ENCODE measurements around the gene APRT.
A peak's percentile ranks its signal among the peaks of the same experiment; 100 is the strongest.

The APRT gene

DNA sequence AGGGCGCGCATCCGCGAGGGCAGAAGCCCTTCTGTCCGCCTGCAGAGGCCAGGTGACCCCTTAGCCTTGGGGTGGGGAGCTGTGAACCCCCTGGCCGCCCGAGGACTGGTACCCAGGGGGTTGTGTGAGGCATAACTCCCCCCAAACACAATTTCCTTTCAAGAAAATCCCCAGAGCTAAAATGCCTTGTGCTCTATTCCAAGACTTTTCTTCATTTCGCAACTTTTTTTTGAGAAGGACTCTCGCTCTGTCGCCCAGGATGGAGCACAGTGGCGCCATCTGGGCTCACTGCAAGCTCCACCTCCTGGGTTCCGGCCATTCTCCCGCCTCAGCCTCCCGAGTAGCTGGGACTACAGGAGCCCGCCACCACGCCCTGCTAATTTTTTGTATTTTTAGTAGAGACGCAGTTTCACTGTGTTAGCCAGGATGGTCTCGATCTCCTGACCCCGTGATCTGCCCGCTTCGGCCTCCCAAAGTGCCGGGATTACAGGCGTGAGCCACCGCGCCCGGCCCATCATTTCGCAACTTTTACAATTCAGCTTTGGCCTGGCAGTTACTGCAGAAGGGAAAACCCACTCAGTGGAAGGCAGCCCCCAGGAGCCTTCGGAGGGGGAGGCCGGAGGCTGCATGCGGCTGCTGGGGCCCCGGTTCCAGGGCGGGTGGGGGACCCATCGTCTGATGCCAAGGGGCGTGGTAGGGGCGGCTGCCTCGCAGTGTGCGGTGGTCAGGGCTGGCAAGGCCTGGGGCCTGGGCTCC is 963 bp upstream of the APRT start:
- peak overlapping the region; percentile 55 for H3K4me3 ChIP-seq (ENCODE audit: low read length)
- no peak for DNase-seq (ENCODE audit: low read depth)
- TF ChIP-seq, protein P1, sequence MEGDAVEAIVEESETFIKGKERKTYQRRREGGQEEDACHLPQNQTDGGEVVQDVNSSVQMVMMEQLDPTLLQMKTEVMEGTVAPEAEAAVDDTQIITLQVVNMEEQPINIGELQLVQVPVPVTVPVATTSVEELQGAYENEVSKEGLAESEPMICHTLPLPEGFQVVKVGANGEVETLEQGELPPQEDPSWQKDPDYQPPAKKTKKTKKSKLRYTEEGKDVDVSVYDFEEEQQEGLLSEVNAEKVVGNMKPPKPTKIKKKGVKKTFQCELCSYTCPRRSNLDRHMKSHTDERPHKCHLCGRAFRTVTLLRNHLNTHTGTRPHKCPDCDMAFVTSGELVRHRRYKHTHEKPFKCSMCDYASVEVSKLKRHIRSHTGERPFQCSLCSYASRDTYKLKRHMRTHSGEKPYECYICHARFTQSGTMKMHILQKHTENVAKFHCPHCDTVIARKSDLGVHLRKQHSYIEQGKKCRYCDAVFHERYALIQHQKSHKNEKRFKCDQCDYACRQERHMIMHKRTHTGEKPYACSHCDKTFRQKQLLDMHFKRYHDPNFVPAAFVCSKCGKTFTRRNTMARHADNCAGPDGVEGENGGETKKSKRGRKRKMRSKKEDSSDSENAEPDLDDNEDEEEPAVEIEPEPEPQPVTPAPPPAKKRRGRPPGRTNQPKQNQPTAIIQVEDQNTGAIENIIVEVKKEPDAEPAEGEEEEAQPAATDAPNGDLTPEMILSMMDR (conservative IDR thresholded peaks at IDR 0.05; ENCODE audit: low read depth, low read length): peak; percentile 8

DNA sequence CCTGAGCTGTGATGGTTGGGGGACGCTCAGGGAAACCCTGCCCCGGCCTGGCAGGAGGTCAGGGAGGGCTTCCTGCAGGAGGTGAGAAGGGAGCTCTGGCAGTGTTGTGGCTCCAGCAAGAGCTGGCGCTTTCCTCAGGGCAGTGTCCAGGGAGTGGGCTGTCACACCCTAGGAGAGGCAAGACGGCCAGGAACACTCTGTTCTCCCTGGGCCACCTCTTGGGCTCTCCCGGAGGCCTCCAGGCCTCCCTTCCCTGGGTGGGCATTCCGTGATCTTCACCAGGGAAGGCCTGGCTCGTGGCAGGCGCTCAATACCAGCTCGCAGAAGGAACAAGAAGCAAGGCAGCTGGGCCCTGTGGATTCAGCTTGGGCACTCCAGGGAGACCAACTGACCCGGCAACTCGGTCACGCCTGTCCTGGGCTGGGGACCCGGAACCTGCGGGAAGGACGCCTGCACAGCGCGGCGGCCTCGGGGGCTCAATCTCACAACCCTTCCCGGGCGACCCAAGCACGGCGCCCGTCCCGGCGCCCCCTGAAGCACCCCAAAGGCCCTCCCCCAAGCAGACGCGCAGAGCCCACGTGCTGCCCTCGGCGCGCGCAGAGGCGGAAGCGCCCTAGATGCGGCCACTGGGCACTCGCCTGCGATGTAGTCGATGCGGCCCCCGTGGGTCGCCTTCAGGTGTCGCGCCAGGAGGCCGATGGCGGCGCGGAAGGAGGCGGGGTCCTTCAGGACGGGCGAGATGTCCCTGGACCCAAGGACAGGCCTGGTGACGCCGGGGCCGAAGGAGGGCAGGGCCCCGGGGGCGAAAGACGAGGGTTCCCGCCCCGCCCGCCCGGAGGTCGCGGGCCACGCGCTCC is 588 bp downstream of the APRT start:
- DNase-seq (ENCODE audit: low read depth): peak; percentile 32
- TF ChIP-seq, protein P1 (conservative IDR thresholded peaks at IDR 0.05; ENCODE audit: low read depth, low read length): no peak

DNA sequence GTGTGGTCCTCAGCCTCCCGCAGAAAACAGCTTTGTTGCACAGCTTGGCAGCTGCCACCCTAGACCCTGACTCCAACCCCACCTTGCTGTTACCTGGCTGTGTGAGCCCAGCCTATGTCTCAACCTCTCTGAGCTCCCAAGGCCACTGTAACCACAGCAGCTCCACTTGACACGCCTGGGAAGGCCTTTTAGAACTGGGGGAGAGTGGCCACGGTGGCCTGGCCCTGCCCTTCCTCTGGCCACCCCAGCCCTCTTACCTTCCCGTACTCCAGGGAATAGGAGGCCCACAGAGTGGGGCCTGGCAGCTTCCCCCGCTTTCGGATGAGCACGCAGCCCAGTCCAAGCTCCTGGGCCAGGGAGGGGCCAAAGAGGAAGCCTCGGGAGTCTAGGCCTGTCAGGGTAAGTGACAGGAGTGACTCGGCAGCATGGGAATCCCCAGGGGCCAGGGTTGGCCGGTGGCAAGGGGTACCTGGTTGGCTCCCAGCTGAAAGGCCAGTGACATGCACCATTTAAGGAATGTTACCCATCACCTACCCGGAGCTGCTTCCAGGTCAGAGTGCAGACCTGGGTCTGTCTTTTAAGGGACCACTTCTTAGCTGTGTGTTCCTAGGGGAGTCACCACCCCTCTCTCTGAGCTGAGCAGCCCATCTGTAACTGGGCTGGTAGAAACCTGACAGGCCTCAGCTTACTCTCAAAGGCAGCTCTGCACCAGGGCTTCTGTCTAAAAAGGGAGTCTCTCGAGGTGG is 1.4 kb downstream of the APRT start:
- TF ChIP-seq, protein P1 (conservative IDR thresholded peaks at IDR 0.05; ENCODE audit: low read depth, low read length): no peak
- no peak for DNase-seq (ENCODE audit: low read depth)
- peak overlapping the region; percentile 54 for H3K4me3 ChIP-seq (ENCODE audit: low read length)

More for the DNA sequence above, 588 bp downstream of the APRT start:
- H3K4me3 ChIP-seq (ENCODE audit: low read length): peak overlapping the region; percentile 54

DNA sequence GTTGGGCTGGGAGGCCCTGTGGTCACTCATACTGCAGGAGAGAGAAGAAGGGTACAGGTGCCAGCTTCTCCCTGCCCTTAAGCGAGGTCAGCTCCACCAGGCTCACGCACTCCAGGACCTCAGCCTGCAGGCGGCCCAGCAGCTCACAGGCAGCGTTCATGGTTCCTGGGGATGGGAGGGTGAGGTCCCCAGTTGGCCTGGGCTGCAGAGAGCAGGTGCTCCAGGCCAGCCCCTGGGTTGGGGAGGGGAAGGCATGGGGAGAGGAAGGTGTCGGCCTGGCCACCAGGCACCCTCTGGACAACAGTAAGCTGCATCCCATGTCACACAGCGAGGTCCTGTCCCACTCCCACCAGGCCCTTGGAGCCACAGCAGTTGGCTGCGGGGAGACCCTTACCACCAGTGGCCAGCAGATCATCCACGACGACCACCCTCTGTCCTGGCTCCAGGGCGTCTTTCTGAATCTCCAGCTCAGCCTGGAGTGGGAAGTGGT is 2.0 kb downstream of the APRT start:
- no peak for DNase-seq (ENCODE audit: low read depth)
- no peak overlapping the region for H3K4me3 ChIP-seq (ENCODE audit: low read length)
- TF ChIP-seq, protein P1 (conservative IDR thresholded peaks at IDR 0.05; ENCODE audit: low read depth, low read length): no peak

DNA sequence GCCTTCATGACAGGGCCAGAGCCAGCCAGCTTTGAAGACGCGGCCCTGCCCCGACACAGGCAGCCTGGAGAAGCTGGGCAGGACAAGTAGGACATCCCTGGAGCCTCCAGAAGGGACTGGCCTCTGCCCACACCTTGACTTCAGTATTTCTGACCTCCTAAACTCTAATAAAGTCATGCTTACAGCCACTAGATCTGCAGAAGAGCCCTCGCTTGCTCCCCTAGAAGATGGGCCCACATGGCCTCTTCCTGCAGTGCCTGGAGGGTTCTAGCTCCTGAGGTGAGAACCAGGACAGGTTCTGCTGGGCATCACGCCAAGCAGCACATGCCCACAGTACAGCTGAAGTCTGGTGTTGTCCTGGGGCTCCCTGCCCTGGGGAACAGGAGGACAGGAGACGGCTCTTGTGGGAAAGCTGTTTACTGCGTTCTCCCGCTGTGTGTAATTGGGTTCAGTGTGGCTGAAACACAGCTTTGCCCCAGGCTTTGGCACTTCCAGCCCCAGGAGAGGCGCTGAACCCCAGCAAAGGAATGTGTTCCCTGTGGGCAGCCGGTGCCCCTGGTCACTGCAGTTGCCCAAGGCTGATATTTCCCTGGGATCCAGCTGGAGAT is 2.6 kb downstream of the APRT start:
- no peak for DNase-seq (ENCODE audit: low read depth)
- TF ChIP-seq, protein P1 (conservative IDR thresholded peaks at IDR 0.05; ENCODE audit: low read depth, low read length): no peak
- no peak overlapping the region for H3K4me3 ChIP-seq (ENCODE audit: low read length)

DNA sequence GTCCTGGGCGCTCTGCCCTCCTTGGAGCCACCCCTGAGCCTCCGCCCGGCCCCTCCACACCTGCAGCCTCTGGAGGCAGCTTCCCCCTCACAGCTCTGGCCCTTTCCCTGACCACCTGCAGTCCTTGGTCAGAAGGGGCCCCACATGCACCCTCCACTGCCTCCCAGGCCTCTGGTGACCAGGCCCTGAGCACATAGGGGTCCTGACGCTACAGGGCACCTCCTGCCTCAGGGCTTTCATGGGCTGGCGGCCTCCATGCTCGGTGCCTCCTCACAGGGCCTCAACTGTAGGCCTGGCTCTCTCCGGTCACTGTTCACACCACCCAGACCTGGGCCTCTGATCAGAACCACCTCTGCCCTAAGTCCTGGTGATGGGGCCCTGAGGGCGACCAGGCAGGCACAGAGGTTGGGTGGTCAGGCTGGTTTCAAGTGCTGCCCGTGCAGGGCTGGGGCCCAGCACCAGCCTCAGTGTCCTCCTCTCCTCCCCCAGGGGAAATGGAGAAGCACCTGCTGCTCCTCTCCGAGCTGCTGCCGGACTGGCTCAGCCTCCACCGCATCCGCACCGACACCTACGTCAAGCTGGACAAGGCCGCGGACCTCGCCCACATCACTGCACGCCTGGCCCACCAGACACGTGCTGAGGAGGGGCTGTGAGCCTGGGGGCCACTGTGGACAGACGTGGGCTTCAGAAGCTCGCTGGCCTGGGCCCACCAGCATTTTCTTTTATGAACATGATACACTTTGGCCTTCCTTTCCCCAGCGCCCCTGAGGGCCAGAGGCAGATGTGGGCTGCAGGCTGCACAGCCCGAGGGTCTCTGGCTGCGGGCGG is 3.9 kb downstream of the APRT start:
- no peak for DNase-seq (ENCODE audit: low read depth)

More for the DNA sequence above, 3.9 kb downstream of the APRT start:
- TF ChIP-seq, protein P1 (conservative IDR thresholded peaks at IDR 0.05; ENCODE audit: low read depth, low read length): no peak
- H3K4me3 ChIP-seq (ENCODE audit: low read length): no peak overlapping the region
